ENCODE data around the gene UBE2U.

DNA sequence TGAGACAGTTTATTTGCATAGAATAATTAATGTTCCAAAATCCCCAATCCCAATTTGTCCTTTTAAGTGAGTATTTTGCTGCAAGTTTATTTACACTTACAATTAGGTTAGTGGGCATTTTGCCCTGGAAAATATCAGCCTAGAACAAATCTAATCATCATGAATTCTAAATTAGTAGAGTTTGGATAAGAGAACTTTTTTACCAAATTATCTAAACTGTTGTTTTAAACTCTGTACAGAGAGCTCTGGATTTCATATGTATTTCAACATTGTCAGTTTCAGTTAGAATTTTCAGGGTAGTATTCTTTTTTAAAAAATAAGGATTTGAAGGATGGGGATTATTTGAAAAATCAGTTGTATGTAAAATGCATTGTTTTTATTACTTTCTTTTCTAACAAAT lies 27.8 kb upstream of the UBE2U start:
- TF ChIP-seq EZH2phosphoT487 (IDR thresholded peaks at IDR 0.05; ENCODE audit: unreplicated experiment) (no peak), EZH2 (IDR thresholded peaks at IDR 0.05; ENCODE audit: low read depth, unreplicated experiment) (no peak), JUNB (IDR thresholded peaks at IDR 0.05; ENCODE audit: unreplicated experiment) (no peak), POLR2AphosphoS5 (IDR thresholded peaks at IDR 0.05; ENCODE audit: low read depth) (no peak)
- TF ChIP-seq, protein P1, sequence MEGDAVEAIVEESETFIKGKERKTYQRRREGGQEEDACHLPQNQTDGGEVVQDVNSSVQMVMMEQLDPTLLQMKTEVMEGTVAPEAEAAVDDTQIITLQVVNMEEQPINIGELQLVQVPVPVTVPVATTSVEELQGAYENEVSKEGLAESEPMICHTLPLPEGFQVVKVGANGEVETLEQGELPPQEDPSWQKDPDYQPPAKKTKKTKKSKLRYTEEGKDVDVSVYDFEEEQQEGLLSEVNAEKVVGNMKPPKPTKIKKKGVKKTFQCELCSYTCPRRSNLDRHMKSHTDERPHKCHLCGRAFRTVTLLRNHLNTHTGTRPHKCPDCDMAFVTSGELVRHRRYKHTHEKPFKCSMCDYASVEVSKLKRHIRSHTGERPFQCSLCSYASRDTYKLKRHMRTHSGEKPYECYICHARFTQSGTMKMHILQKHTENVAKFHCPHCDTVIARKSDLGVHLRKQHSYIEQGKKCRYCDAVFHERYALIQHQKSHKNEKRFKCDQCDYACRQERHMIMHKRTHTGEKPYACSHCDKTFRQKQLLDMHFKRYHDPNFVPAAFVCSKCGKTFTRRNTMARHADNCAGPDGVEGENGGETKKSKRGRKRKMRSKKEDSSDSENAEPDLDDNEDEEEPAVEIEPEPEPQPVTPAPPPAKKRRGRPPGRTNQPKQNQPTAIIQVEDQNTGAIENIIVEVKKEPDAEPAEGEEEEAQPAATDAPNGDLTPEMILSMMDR (conservative IDR thresholded peaks at IDR 0.05; ENCODE audit: low read depth in 2 of 2), result no peak

Measured in GM23338 (cell line).